Lower leg skin (tissue), 4 donors: ENCODE results near the gene WDPCP. TPM values are rescaled to one million over a fixed set of nuclear protein-coding genes. Genes with fewer than 3 reads are reported as not detected.

ENCODE experiments used
- DNase-seq, 2 donors: peaks; one replicate each; pipeline ENCODE4 v3.0.0-alpha.2; 2019; ENCODE audit warnings: low spot score in 2 of 2
- H3K4me3 ChIP-seq: fragments of 200-600 bp; sonication (generic); 2 replicates; pipeline ENCODE4 v1.5.1; 2017; ENCODE audit warnings: mild to moderate bottlenecking, low read depth; ENCODE audit not compliant: poor library complexity, severe bottlenecking
- CTCF ChIP-seq, 3 donors: fragments of 450-650 bp; IDR thresholded peaks; one replicate each; pipeline ENCODE4 v1.5.1; 2016; ENCODE audit warnings: antibody characterized with exemption in 3 of 3, mild to moderate bottlenecking in 3 of 3, moderate library complexity in 2 of 3
- POLR2A ChIP-seq, 2 donors: fragments of 450-650 bp; IDR thresholded peaks; one replicate each; pipeline ENCODE4 v1.6.1; 2016 to 2017; ENCODE audit warnings: antibody characterized with exemption in 2 of 2, mild to moderate bottlenecking in 1 of 2, moderate library complexity in 1 of 2
- WGBS, 2 donors: methylation state at CpG; one replicate each; pipeline ENCODE4 v1.1.5; 2018; 5-methylcytosine and 5-hydroxymethylcytosine counted together
- intact Hi-C: fragments of 100-400 bp; cut with DNase I; formaldehyde crosslinking; loops from one replicate; pipeline ENCODE4 v1.15.0; 2023; ENCODE audit warnings: low total_unique reads
- total RNA-seq, 4 donors: library from RNA; depleted of rRNA; stranded (reverse); fragments of >200 nt; gene quantifications; one replicate each; pipeline ENCODE4 v1.1.0, GENCODE V29; 2016

The WDPCP gene
- total RNA-seq, 4 donors from 2014 or later = 4.5 to 10.2 (median 5.5) TPM

- H3K4me3 ChIP-seq = no peak overlapping the region
- WGBS, 2 donors = 92 to 98% methylated on average over 2 of the region's 2 CpGs
- intact Hi-C loops = no loop called here
- no peak for TF ChIP-seq POLR2A (IDR thresholded peaks at IDR 0.05)
- TF ChIP-seq CTCF (IDR thresholded peaks at IDR 0.05) = no peak
- DNase-seq = no peak
These were observed 8.2 kb upstream of the WDPCP start for GRCh38 chr2:63596401-63596883.

GRCh38 chr2:63594660-63595059, 6.4 kb upstream of the WDPCP start:
- TF ChIP-seq CTCF (IDR thresholded peaks at IDR 0.05) = no peak
- TF ChIP-seq POLR2A (IDR thresholded peaks at IDR 0.05) = no peak
- WGBS, 2 donors = 92 to 95% methylated on average over 3 of the region's 3 CpGs
- H3K4me3 ChIP-seq = no peak overlapping the region
- no peak for DNase-seq
- intact Hi-C loops = no loop called here

- H3K4me3 ChIP-seq = no peak overlapping the region
- intact Hi-C loops = no loop called here
- WGBS, 2 donors = 78 to 85% methylated on average over 3 of the region's 3 CpGs
These were observed 3.4 kb upstream of the WDPCP start for GRCh38 chr2:63591566-63592175.

GRCh38 chr2:63590626-63591408, 2.5 kb upstream of the WDPCP start:
- no peak for DNase-seq
- TF ChIP-seq POLR2A (IDR thresholded peaks at IDR 0.05) (no peak), CTCF (IDR thresholded peaks at IDR 0.05) (no peak)
- WGBS, 2 donors = 54 to 60% methylated on average over 3 of the region's 3 CpGs
- intact Hi-C loops = no loop called here
- no peak overlapping the region for H3K4me3 ChIP-seq

More at GRCh38 chr2:63591566-63592175, 3.4 kb upstream of the WDPCP start:
- no peak for DNase-seq
- no peak for TF ChIP-seq CTCF (IDR thresholded peaks at IDR 0.05)
- no peak for TF ChIP-seq POLR2A (IDR thresholded peaks at IDR 0.05)

GRCh38 chr2:63589148-63589958, 1.1 kb upstream of the WDPCP start:
- WGBS, 2 donors = 6 to 7% methylated on average over 26 of the region's 26 CpGs
- H3K4me3 ChIP-seq = peak overlapping the region; percentile 90
- TF ChIP-seq POLR2A (IDR thresholded peaks at IDR 0.05) (no peak), CTCF (IDR thresholded peaks at IDR 0.05) (no peak)
- no peak for DNase-seq
- intact Hi-C loops = no loop called here
